Testis (tissue), 3 donors: ENCODE measurements around the gene KRT10. TPM values are rescaled to one million over a fixed set of nuclear protein-coding genes. Genes with fewer than 3 reads are reported as not detected.

Experiments used
- DNase-seq: peaks from one replicate; pipeline ENCODE4 v3.0.0-alpha.2; 2019
- H3K27ac ChIP-seq, 2 donors: fragments of 200-600 bp; sonication (generic); one replicate each; pipeline ENCODE4 v1.5.1; 2019
- H3K27me3 ChIP-seq: fragments of 200-600 bp; sonication (generic); one replicate; pipeline ENCODE4 v1.5.1; 2019
- H3K36me3 ChIP-seq: fragments of 200-600 bp; sonication (generic); one replicate; pipeline ENCODE4 v1.5.1; 2017; ENCODE audit warnings: low read depth; ENCODE audit errors: missing control alignments
- H3K4me1 ChIP-seq: fragments of 200-600 bp; sonication (generic); one replicate; pipeline ENCODE4 v1.5.1; 2019
- H3K4me3 ChIP-seq, 2 donors: fragments of 200-600 bp; sonication (generic); one replicate each; pipeline ENCODE4 v1.5.1; 2017 to 2019
- H3K9me3 ChIP-seq: fragments of 200-600 bp; sonication (generic); one replicate; pipeline ENCODE4 v1.5.1; 2017
- CTCF ChIP-seq, 3 experiments: fragments of 450-650 bp in 2 of 3; fragments of 200-600 bp in 1 of 3; sonication (generic) in 1 of 3; IDR thresholded peaks; one replicate each; pipeline ENCODE4 v1.5.1; 2016 to 2019; ENCODE audit warnings: antibody characterized with exemption in 3 of 3, mild to moderate bottlenecking in 2 of 3, moderate library complexity in 1 of 3
- POLR2A ChIP-seq: fragments of 450-650 bp; IDR thresholded peaks from one replicate; pipeline ENCODE4 v1.6.1; 2017; ENCODE audit warnings: antibody characterized with exemption, mild to moderate bottlenecking, moderate library complexity
- WGBS, 2 donors: methylation state at CpG; one replicate each; pipeline ENCODE4 v1.1.5; 2018; 5-methylcytosine and 5-hydroxymethylcytosine counted together
- intact Hi-C: fragments of 100-400 bp; cut with DNase I; formaldehyde crosslinking; loops from one replicate; pipeline ENCODE4 v1.15.1; 2023; ENCODE audit warnings: low total_unique reads
- polyA plus RNA-seq: library from polyadenylated mRNA; stranded (reverse); fragments of 350-450 nt; fragmentation: Illumina TruSeq; extraction: RNeasy Lipid Tissue Mini Kit (QIAGEN cat#74804); gene quantifications from one replicate; pipeline ENCODE4 v1.2.3, GENCODE V29; 2014; ENCODE audit warnings: low read depth, low replicate concordance; ENCODE audit not compliant: insufficient read depth
- total RNA-seq, 2 donors: library from RNA; depleted of rRNA; stranded (reverse); fragments of >200 nt; gene quantifications; one replicate each; pipeline ENCODE4 v1.2.3, GENCODE V29; 2016

KRT10 gene
- total and polyA plus RNA-seq, 3 donors from 2014 or later = 22.1 to 69.4 (median 25.8) TPM

GRCh38 chr17:40821536-40821935, 878 bp downstream of the KRT10 start:
- TF ChIP-seq CTCF (IDR thresholded peaks at IDR 0.05) = no peak
- TF ChIP-seq POLR2A = no peak
- Histone ChIP-seq H3K27ac (peak overlapping the region; percentile 34 to 97), H3K36me3 (no peaks in the 10 kb centered on the region), H3K27me3 (no peaks in the 10 kb centered on the region), H3K4me1 (peaks cover 37% of the 10 kb centered on the region), H3K9me3 (no peaks in the 10 kb centered on the region), H3K4me3 (no peak overlapping the region)
- intact Hi-C loops = no loop called here
- no peak for DNase-seq

DNA sequence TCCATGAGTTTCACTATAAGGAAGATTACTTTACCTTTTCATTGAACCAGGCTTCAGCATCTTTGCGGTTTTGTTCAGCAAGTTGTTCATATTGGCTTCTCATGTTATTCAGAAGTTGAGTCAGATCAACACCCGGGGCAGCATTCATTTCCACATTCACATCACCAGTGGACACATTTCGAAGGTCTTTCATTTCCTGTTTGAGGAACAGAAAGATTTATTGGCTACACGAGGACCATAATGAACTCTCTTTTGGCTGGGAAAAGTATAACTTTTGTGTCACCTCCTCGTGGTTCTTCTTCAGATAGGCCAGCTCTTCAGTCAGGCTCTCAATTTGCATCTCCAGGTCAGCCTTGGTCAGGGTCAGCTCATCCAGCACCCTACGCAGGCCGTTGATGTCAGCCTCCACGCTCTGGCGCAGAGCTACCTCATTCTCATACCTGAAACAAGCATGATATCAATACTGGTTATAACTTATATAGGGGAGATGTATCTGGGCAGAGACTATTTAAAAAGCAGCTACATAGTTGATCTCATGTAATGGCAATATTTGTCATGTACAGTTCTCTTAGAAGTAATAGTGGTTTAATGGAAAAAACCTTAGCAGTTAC, 2.1 kb downstream of the KRT10 start:
- intact Hi-C loops = no loop called here
- H3K36me3 ChIP-seq = no peaks in the 10 kb centered on the region
- 49 to 51% methylated on average over 9 of the region's 9 CpGs for WGBS, 2 donors
- H3K9me3 ChIP-seq = no peaks in the 10 kb centered on the region
- no peaks in the 10 kb centered on the region for H3K27me3 ChIP-seq
- H3K4me1 ChIP-seq = peaks cover 37% of the 10 kb centered on the region
- TF ChIP-seq POLR2A (no peak), CTCF (IDR thresholded peaks at IDR 0.05) (no peak)
- H3K27ac ChIP-seq = peak overlapping the region; percentile 84 to 97
- no peak overlapping the region for H3K4me3 ChIP-seq
- DNase-seq = no peak

- Histone ChIP-seq H3K27ac (peak overlapping the region; percentile 84 to 97), H3K4me3 (peak overlapping the region; percentile 67 to 85), H3K9me3 (no peaks in the 10 kb centered on the region), H3K27me3 (no peaks in the 10 kb centered on the region), H3K4me1 (peaks cover 37% of the 10 kb centered on the region), H3K36me3 (no peaks in the 10 kb centered on the region)
- WGBS, 2 donors = 18 to 25% methylated on average over 9 of the region's 9 CpGs
- TF ChIP-seq CTCF (IDR thresholded peaks at IDR 0.05) (no peak), POLR2A (no peak)
- peak; percentile 33 for DNase-seq
- intact Hi-C loops = no loop called here
Observed at GRCh38 chr17:40819528-40820125, 2.8 kb downstream of the KRT10 start.

- H3K27ac ChIP-seq = peak overlapping the region; percentile 84 to 97
- peak; percentile 84 for DNase-seq
- H3K36me3 ChIP-seq = no peaks in the 10 kb centered on the region
- WGBS, 2 donors = 1% methylated on average over 45 to 73 of the region's 73 CpGs
- no peaks in the 10 kb centered on the region for H3K27me3 ChIP-seq
- H3K9me3 ChIP-seq = no peaks in the 10 kb centered on the region
- TF ChIP-seq CTCF (IDR thresholded peaks at IDR 0.05) = peak in 1 of 3 experiments; percentile 15
- no peak for TF ChIP-seq POLR2A
- intact Hi-C loops = no loop called here
- peak overlapping the region; percentile 67 to 85 for H3K4me3 ChIP-seq
- peaks cover 37% of the 10 kb centered on the region for H3K4me1 ChIP-seq
Observed at GRCh38 chr17:40818733-40819527, 3.5 kb downstream of the KRT10 start.
